Activated CD4-positive, alpha-beta T cell treated with anti-CD3 and anti-CD28 coated beads, Interleukin-10, Interleukin-2, amounts not matched to agents 100 ng/mL and 50 ng/mL, durations not matched to agents 16 hours and 8 hours (primary cell): ENCODE data around the gene GMIP.
"Not testable (repeated sequence)": the region's sequence is repeated elsewhere in the genome, so short reads cannot be mapped to it uniquely, and the experiment has no call there.

Experiments used
- DNase-seq: peaks from one replicate; pipeline ENCODE4 v3.0.0-alpha.2; 2020

GMIP gene, protein sequence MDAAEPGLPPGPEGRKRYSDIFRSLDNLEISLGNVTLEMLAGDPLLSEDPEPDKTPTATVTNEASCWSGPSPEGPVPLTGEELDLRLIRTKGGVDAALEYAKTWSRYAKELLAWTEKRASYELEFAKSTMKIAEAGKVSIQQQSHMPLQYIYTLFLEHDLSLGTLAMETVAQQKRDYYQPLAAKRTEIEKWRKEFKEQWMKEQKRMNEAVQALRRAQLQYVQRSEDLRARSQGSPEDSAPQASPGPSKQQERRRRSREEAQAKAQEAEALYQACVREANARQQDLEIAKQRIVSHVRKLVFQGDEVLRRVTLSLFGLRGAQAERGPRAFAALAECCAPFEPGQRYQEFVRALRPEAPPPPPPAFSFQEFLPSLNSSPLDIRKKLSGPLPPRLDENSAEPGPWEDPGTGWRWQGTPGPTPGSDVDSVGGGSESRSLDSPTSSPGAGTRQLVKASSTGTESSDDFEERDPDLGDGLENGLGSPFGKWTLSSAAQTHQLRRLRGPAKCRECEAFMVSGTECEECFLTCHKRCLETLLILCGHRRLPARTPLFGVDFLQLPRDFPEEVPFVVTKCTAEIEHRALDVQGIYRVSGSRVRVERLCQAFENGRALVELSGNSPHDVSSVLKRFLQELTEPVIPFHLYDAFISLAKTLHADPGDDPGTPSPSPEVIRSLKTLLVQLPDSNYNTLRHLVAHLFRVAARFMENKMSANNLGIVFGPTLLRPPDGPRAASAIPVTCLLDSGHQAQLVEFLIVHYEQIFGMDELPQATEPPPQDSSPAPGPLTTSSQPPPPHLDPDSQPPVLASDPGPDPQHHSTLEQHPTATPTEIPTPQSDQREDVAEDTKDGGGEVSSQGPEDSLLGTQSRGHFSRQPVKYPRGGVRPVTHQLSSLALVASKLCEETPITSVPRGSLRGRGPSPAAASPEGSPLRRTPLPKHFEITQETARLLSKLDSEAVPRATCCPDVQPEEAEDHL

DNA sequence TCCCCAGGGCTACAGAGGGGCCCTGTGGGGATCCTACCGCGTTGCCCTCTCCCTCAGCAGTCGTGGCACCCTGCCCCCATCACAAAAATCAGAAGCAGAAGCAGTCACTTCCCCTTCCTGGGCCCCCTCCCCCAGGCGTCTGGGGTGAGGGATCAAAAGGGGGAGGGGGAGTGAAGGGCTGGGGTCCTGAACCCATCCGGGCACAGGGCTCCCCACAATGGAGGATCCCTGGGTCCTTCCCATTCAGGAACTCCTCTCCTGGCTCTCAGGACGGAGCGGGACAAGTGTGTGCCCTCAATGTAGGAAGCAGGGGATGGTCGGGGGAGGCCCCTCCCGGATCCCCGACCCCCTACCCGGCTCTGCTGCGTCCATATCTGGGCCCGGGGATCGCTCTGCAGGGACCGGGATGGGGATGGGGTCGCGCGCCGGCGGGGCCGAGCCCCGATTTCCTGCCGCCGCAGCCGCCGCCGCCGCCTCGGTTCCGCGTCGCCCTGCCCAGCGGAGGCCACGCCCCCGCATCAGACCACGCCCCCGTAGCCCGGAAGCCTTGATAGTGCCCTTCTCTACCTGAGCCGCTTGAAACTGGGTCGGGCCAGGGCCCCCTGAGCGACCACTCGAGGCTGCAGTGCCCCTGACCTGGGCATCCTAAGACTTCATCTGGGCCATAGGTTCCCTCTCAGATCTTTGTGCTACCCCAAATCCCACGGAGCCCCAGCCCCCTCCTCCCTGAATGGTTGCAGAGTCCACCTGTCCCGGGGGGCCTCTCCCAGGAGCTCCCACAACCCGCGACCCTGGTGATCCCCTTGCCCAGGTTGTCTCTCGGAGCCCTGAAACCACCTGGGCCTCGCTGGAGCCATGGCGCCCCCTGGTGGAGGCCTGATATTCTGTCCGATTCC, at the start of gene GMIP:
TSS of gene GMIP (minus strand) at position 500 of the 896 bp plus-strand sequence. CDS start at position 372, 128 bp downstream.
- DNase-seq, result peak; percentile 90

DNA sequence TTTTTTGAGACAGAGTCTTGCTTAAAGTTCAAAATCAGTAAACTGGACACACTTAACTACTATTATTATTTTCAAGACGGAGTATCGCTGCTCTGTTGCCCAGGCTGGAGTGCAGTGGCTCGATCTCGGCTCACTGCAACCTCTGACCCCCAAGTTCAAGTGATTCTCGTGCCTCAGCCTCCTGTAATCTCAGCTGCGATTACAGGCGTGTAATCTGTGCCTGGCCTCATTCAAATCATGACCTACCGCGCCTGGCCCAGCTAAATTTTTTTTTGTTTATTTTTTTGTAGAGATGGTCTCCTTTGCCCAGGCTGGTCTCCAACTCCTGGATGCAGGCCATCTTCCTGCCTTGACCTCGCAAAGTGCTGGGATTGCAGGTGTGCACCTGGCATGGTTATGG, 48.2 kb upstream of the GMIP start:
- DNase-seq, result no peak

DNA sequence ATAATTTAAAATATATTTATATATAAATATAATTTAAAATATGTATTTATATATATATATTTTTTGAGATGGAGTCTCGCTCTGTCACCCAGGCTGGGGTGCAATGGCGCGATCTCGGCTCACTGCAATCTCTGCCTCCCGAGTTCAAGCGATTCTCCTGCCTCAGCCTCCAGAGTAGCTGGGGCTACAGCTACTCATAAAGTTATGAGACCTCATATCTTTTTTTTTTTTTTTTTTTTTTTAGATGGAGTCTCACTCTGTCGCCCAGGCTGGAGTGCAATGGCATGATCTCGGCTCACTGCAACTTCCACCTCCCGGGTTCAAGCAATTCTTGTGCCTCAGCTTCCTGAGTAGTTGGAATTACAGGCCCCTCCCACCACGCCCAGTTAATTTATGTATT, 45.6 kb upstream of the GMIP start:
- DNase-seq, result not testable (repeated sequence)

DNA sequence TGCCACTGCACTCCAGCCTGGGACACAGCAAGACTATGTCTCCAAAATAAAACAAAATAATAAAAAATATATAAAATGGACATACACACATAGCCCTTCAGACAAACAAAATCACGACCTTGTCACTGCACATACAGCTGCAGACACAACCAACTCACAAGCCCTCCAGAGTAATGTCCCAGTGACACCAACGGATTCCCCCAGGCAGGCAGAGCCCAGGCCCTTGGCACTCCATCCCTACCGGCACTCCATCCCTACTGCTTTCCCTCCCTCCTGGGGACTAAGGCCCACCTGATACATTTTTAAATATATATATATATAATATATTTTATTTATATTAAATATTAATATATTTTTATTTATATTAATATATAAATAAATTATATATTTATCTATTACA, 43.6 kb upstream of the GMIP start:
- DNase-seq, result peak; percentile 17

DNA sequence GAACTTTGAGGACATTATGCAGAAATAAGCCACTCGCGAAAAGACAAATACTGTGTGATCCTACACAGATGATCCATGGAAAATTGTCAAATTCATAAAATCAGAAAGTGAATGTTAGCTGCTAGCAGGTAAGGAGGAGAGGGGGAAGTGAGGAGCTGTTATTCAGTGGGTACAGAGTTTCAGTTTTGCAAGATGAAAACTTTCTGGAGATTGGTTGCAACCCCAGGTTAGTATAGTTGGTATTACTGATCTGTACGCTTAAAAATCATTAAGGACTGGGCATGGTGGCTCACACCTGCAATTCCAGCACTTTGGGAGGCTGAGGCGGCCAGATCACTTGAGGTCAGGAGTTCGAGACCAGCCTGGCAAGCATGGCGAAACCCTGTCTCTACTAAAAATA, 43.1 kb upstream of the GMIP start:
- no peak for DNase-seq

DNA sequence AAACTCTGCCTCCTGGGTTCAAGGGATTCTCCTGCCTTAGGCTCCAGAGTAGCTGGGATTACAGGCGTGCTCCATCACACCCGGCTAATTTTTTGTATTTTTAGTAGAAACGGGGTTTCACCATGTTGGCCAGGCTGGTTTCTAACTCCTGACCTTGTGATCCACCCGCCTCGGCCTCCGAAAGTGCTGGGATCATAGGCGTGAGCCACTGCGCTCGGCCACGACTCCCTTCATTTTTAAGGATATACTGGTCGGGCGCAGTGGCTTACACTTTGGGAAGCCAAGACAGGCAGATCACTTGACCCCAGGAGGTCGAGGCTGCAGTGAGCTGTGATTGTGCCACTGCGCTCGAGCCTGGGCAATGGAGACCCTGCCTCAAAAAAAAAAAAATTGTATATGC, 42.7 kb upstream of the GMIP start:
- not testable (repeated sequence) for DNase-seq

DNA sequence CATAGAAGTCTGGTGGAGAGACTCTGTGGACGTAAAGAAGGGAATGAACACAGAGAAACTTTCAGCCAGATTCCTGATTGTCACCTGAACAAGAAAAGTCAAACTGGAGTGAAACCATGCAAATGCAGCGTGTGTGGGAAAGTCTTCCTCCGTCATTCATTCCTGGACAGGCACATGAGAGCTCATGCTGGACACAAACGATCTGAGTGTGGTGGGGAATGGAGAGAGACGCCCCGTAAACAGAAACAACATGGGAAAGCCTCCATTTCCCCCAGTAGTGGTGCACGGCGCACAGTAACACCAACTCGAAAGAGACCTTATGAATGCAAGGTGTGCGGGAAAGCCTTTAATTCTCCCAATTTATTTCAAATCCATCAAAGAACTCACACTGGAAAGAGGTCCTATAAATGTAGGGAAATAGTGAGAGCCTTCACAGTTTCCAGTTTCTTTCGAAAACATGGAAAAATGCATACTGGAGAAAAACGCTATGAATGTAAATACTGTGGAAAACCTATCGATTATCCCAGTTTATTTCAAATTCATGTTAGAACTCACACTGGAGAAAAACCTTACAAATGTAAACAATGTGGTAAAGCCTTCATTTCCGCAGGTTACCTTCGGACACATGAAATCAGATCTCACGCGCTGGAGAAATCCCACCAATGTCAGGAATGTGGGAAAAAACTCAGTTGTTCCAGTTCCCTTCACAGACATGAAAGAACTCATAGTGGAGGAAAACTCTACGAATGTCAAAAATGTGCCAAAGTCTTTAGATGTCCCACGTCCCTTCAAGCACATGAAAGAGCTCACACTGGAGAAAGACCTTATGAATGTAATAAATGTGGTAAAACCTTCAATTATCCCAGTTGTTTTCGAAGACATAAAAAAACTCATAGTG, 36.0 kb upstream of the GMIP start:
- DNase-seq, result no peak

DNA sequence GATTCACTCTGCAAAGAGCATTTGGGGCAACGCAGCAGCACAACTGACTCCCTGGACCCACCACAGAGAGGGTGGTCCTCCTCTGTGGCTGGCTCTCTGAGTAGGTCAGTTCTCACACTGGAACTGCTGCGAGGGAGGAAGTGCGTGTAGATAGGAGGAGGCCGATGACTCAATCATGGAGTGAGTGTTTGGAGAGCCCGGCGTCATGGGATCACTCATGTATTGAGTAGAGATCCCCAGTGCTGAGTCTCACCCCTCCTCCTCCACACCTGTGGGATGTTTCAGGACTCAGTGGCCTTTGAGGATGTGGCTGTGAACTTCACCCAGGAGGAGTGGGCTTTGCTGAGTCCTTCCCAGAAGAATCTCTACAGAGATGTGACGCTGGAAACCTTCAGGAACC, 34.1 kb upstream of the GMIP start:
- no peak for DNase-seq

DNA sequence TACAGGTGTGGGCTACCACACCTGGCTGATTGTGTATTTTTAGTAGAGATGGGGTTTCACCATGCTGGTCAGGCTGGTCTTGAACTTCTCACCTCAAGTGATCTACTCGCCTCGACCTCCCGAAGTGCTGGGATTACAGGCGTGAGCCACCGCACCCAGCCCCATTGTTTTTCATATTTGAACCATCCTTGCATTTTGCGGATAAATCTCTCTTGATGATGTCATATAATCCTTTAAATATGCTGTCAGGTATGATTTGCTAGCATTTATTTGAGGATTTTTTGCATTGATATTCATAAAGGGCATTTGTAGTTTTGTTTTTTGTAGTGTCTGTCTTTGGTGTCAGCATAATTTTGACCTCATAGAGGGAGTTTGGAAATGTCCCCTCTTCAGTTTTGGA, 30.9 kb upstream of the GMIP start:
- no peak for DNase-seq

DNA sequence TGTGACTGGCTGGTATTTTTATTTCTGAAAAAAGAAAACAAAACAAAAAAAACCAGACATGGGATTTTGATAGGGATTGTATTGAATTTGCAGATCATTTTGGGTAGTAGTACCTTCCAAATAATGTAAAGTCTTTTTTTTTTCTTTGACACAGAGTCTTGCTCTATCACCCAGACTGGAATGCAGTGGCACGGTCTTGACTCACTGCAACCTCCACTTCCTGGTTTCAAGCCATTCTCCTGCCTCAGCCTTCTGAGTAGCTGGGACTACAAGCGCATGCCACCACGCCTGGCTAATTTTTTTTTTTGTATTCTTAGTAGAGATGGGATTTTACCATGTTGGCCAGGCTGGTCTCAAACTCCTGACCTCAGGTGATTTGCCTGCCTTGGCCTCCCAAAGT, 29.4 kb upstream of the GMIP start:
- DNase-seq, result no peak

DNA sequence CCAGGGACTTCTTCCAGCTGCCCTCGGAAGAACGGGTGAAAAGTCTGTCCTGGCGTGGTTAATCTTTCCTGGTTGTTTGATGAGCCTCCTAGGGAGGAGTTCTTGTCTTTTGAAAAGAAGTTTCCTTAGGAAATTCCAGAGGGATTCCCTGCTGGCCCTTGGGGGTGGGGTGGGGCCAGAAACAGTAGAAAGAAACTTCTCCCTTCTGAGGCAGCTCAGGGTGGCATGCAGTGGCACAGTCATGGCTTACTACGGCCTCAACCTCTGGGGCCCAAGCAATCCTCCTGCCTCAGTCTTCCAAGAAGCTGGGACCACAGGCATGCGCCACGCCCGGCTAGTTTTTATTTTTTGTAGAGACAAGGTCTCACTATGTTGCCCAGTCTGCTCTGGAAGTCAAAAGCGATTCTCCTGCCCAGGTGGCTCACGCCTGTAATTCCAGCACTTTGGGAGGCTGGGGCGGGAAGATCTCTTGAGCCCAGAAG, 26.7 kb upstream of the GMIP start:
- no peak for DNase-seq

DNA sequence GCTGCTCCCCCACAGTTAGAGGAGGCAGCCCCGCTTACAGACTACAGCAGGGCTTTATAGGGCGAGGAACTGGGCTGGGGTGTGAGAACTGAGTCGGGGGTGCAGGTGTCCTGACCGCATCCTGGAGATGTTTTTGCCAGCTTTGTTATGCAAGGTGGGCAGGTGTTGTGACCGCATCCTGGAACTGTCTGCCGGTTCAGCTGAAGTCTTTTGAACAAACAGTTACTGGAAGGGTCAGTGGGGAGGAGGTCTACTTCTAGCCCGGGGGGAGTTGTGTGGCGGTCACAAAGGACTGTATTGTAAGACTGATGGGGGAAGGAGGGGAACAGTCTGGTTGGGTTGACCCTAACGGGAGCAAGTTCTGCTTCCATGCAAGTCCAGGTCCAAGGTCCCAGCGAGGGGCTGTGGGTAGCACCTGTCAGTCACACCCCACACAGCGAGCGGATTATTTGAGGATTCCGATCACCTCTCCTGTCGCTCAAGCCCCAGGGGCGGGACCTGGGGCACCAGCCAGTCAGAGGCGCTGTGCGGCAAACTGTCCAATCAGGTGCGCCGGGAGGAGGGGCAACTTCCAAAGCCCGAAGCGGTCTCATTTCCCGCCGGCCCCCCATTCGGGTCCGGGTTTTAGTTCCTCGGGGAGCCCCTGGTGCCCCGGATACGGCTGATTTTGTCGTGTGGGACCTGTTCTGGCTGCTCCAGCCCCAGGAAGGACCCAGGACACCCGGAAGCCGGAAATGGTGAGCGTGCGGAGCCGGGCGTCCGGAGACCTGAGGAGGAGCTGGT, 25.0 kb upstream of the GMIP start, which contains the start of gene ZNF101:
TSS of gene ZNF101 (plus strand) at position 610 of the 783 bp plus-strand sequence. CDS start at position 735, 125 bp downstream.
- DNase-seq, result peak; percentile 99

DNA sequence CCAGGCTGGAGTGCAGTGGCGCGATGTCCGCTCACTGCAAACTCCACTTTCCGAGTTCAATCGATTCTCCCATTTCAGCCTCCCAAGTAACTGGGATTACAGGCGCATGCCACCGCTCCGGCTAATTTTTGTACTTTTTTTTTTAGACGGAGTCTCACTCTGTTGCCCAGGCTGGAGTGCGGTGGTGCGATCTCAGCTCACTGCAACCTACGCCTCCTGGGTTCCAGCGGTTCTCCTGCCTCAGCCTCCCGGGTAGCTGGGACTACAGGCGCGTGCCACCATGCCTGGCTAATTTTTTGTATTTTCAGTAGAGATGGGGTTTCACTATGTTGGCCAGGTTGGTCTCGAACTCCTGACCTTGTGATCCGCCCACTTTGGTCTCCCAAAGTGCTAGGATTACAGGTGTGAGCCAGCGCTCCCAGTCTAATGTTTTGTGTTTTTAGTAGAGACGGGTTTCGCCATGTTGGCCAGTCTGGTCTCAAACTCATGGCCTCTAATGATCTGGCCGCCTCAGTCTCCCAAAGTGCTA, 22.0 kb upstream of the GMIP start:
- not testable (repeated sequence) for DNase-seq

DNA sequence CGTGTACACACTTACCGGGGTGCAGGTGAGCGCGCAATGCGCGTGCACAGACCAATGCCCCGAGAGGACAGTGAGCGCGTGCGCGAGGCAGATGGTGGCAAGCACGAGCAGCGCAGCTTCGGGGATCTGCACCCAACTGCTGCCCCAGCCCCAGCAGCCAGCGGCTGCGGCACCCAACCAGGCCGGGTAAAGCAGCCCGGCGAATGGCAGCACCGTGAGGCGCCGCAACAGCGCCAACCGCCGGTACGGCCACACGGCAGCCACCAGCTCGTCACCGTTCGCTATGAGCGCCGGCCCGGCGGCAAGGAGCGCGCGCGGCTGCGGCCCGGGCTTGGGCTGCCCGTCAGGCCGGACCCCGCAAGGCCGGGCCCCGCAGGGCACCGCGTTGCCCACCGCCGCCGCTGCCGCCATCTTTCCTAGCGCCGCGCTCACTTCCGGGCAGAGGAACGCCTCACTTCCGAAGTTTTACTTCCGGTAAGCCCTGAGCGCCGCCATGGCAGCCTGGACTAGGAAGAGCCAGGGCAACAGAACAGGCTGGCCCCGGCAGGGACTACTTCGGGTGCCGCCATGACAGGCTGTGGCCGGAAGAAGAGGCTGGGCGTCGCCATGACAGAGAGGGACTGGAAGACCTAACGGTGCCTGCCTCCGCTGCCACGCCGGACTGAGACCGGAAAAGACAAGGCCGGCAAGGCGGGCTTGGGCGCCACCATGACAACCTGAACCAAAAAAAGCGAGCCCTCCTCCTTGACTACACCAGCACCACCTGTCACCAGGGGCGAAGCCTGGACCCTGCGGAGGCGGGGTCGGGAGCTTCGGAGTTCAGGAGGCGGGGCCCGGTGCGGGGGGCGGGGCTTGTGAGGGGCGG, 20.0 kb upstream of the GMIP start, which contains the start of gene ATP13A1:
TSS of gene ATP13A1 (minus strand) at position 421 of the 865 bp plus-strand sequence. CDS start at position 411, 10 bp downstream.
- DNase-seq, result peak; percentile 98

DNA sequence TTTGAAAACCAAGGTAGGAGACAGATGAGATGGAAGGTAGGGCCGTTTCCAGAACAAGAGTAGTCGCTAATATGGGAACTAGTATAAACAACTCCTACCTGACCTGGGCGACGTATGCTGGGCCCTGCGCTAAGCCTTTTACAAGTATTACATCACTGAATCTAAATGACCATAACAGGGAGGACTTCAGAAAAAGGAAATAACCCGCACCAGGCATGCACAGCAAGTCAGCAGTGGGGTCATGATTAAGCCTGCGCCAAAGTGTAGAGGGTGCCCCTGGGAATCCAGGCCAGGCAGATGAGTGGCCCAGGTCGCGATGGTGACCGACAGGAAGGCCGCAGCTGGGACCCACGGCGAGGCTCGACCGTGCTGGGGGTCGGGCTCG, 19.4 kb upstream of the GMIP start:
- no peak for DNase-seq

DNA sequence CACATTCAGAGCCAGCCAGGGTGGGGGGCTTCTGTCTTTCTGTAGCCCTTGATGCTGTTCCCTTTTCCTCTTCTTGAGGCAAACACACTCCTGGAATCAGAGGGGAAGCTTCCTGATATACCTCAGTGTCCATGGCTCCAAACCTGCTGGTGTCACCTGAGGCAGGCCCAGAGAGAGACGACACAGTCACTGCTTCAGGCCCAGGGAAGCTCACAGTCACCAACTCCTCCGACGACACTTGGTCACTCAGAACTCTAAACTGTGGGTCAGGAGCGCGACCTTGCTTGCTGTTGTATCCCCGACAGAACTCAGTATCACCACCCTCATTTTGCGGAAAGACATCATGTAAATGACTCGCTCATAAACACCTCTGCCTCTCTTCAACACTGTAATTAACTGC, 18.9 kb upstream of the GMIP start:
- no peak for DNase-seq

DNA sequence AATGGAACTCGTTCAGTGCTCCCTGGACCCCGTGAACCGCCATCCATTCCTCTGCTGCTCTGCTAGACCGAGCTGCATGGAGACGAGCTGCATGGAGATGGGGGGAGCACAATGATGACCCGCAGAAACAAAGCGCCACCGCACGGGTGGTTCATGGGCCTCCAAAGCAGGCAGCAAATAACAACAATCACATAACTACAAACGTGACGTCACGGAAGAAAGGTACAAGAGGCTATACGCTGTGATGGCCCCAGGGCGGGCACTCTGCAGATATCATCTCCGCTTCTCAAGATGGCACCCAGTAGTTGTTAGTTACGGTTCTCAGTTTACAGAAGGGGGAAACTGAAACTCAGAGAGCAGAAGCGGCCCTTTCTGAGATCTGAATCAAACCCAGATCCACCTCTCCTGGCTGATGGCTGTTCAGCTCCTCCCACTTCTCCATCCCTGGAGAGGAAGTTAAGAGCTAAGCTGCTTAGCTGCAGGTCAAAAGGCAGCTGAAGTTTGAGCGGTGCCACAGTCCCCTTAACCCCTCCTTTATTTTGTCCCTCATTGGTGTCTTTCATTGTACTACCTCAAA, 18.3 kb upstream of the GMIP start:
- DNase-seq, result peak; percentile 87

DNA sequence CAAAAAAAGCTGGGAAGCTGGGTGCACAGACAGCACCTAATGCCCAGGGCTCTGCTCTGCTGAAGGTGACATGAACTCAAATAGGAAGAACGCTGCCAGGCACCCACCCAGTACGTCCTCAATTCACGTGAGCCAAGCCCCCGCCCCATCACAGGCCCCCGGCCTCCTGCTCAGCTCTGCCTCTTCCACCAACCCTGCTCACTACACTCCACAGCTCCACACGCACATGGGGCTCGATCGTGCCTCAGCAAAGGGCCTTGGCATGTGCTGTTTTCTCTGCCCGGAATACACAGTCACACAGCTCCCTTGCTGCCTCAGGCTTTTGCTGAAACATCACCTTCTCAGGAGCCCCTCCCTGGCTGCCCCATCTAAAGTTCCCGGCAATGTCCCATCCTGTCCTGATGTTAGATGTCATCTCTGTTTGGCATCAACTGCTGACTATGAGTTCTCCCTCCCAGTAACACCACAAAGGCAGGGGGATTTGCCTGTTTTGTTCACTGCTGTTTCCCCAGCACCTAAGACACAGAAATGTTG, 17.8 kb upstream of the GMIP start:
- no peak for DNase-seq
